GM19463 (cell line): ENCODE results near the gene SCPEP1.
A peak's percentile ranks its signal among the peaks of the same experiment; 100 is the strongest.
"Not testable (repeated sequence)": the region's sequence is repeated elsewhere in the genome, so short reads cannot be mapped to it uniquely, and the experiment has no call there.

Source experiments
- ATAC-seq: cut with Tn5 transposase; IDR thresholded peaks from one replicate; pipeline ENCODE4 v1.9.1; 2021; ENCODE audit warnings: mild to moderate bottlenecking, moderate library complexity; ENCODE audit not compliant: unreplicated experiment

SCPEP1 gene, protein sequence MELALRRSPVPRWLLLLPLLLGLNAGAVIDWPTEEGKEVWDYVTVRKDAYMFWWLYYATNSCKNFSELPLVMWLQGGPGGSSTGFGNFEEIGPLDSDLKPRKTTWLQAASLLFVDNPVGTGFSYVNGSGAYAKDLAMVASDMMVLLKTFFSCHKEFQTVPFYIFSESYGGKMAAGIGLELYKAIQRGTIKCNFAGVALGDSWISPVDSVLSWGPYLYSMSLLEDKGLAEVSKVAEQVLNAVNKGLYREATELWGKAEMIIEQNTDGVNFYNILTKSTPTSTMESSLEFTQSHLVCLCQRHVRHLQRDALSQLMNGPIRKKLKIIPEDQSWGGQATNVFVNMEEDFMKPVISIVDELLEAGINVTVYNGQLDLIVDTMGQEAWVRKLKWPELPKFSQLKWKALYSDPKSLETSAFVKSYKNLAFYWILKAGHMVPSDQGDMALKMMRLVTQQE

GRCh38 chr17:56977673-56978395 lies at the start of gene SCPEP1:
Gene SCPEP1 (plus strand): TSS chr17:56978131. CDS start chr17:56978160, 29 bp downstream.
- peak; percentile 74 for ATAC-seq

DNA sequence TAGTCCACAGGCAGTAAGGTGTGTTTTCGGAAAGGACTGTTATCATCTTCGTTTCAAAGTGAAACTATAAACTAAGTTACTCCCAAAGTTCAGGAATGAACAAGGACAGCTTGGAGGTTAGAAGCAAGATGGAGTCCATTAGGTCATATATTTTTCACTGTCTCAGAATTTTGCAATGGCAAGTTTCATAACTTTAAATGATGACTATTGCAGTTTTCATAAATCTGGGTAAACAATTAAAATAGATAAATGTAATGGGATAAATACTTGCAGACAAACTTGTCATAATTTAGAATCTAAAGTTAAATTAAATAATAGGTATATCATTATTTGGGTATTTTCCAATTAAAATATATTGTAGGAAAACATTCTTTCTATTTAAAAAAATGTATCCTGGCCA lies 49.3 kb upstream of the SCPEP1 start:
- no peak for ATAC-seq

- ATAC-seq, result no peak
Observed at GRCh38 chr17:56929362-56929969, 48.5 kb upstream of the SCPEP1 start.

- no peak for ATAC-seq
Observed at GRCh38 chr17:56930739-56931337, 47.1 kb upstream of the SCPEP1 start.

GRCh38 chr17:56933151-56933745 lies 44.7 kb upstream of the SCPEP1 start:
- ATAC-seq, result no peak

DNA sequence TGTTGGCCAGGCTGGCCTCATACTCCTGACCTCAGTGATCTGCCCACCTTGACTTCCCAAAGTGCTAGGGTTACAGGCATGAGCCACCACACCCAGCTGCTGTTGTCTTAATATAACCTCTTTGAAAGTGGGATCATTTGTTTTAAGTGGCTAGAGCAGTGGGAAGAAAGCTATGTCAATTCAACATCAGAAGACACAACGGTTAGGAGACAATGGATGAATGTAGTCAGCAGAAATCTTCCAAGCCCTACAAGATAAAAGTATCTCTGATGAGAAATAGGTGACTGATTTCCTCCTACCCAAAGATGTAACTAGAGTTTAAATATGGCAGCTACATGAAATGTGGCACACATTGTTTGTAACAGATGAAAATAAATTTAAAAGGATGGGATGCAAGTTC lies 44.1 kb upstream of the SCPEP1 start:
- ATAC-seq, result no peak

DNA sequence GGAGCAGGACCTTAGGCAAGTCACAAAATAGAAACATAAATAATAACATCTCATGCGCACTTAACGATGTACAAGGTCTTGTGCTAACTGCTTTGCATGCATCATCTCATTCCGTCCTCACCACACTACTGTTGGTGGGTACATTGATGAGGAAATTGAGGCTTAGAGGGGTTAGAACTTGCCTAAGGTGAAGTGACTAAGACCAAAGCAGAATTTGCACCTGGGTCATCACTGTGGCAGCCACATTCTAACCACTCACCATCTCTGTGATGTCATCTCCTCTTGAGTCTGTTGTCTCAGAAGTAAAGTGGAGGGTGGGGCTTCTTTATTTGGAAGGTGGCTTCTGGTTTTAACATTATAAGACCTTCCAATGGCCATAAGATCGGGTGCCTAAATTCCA lies 43.7 kb upstream of the SCPEP1 start:
- ATAC-seq, result no peak

DNA sequence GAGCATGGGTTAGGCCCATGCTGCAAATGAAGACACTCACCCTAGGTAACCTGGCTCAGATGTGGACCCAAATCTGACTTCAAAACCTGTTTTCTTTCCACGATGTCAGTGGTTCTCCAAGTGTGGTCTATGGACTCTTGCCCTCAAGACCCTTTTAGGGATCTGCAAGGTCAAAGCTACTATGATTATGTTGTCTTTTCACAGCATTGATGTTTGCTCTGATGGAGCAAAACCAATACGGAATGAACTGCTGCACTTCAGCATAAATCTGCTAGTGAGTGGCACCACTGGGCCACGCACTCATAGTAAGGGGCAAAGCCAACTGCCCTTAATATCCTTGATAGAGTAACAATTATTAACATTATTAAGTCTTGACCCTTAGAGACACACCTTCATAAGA lies 42.5 kb upstream of the SCPEP1 start:
- ATAC-seq, result no peak

- no peak for ATAC-seq
Observed at GRCh38 chr17:56936697-56937322, 41.1 kb upstream of the SCPEP1 start.

DNA sequence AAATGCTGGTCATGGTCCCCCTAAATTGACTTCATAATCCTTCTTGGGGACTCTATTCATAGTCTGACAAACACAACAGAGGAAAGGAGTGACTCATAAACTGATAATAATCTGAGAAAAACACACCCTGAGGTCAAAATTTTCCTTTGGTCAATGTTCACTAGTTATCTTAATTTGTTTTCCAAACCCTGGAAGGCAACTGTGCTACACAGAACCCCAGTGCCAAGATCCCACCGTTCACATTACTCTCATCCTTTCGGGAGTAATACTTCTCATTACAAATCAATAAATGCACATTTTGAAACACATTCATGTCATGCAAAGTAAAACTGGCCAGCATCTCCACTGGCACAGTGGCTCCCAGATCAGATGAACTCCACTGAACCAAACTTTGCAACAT lies 40.2 kb upstream of the SCPEP1 start:
- ATAC-seq, result no peak

GRCh38 chr17:56938206-56938605 lies 39.7 kb upstream of the SCPEP1 start:
- ATAC-seq, result not testable (repeated sequence)

GRCh38 chr17:56939869-56940484 lies 38.0 kb upstream of the SCPEP1 start:
- no peak for ATAC-seq

DNA sequence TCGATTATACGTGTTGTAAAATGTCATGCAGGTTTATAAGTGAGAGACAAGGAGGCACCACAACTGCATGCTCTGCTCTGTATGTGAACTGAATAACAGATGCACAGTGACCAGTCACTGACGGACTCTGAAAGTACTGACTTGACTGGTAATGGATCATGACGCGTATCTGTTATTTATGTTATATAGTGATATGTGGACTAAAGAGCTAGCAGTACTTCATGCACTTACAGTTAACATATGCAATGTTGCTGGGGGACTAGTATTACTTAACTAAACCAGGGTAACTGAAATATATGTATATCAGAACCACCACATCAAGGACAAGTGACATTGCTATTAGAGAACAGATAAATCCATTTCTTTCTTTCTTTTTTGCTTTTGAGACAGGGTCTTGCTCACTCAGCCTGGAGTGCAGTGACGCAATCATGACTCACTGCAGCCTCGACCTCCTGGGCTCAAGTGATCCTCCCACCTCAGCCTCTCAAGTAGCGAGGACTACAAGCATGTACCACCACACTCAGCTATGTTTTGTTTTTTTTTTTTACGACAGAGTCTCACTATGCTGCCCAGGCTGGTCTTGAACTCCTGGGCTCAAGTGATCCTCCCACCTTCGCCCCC lies 34.3 kb upstream of the SCPEP1 start:
- no peak for ATAC-seq

GRCh38 chr17:56945938-56946505 lies 31.9 kb upstream of the SCPEP1 start:
- ATAC-seq, result no peak

DNA sequence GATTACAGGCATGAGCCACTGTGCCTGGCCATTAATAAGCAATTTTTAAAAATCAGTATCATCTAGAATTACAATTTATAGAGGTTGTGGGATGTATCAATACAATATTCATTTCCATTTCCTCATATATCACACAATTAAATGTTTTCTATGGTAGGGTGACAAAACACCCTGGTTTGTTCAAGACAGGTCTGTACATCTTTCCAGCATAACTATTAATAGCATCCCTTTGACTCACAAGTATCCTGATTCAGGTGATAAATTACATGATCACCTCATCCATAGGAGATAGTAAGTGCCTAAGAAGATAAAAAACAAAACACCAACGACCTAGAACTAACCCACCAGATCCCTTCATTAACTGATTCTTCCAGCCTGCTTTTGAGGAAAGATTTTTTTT lies 30.2 kb upstream of the SCPEP1 start:
- ATAC-seq, result no peak

DNA sequence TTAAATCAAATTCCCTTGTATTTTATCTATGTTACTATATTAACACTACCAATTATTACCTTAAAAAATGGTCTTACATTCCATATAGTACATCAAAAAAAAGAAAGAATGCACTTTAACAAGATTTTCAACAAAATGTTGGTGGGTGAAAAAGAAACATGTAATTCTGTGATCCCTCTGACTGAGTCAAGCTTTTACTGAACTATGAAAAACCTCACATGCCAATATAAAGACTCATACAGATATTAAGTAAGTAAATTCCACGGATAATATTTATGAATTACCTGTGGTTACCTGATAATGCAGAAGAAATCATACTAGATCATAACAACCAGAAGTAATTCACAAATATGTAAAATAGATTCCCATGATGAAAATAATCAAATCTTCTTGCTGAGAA lies 29.4 kb upstream of the SCPEP1 start:
- no peak for ATAC-seq

DNA sequence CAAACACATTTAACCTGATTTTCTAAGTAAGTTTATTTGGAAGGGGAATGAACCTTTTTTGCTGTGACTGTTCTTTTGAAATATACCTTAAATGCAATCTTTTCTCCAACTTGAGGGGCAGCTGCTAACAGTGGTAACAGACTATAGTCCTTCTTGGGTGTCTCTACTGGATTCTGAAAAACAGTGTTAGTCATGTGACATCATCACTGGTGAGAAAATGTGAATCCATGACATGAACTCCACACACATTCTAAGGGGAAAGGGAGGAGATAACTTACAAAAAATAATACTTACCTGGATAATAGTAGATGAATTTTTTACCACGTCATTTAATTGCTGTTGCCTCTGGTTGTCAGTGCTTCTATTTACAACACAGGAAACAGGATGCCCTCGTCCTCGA lies 28.3 kb upstream of the SCPEP1 start:
- no peak for ATAC-seq

GRCh38 chr17:56956992-56957391 lies 20.9 kb upstream of the SCPEP1 start:
- no peak for ATAC-seq
